WTC11 (cell line): ENCODE measurements around the gene G6PC3. TPM values are rescaled to one million over a fixed set of nuclear protein-coding genes. Genes with fewer than 3 reads are reported as not detected.

Source experiments
- ATAC-seq: fragments of 200-7000 bp; cut with Tn5 transposase; 2 replicates; pipeline ENCODE4 v1.10.0; 2021; ENCODE audit warnings: mild to moderate bottlenecking, moderate library complexity
- CTCF ChIA-PET: fragments of 300-600 bp; sonication (Branson Sonifier 250); formaldehyde crosslinking; loops from one replicate; lab custom pipeline; 2021; ENCODE audit warnings: antibody characterized with exemption; lab: Charles Lee
- POLR2A ChIA-PET: fragments of 350-600 bp; sonication (Branson Sonifier 250); formaldehyde crosslinking; loops from one replicate; lab custom pipeline; 2021; ENCODE audit warnings: antibody characterized with exemption; lab: Charles Lee
- DNase-seq: peaks from one replicate; pipeline ENCODE4 v3.0.0; 2021; ENCODE audit warnings: low spot score
- H3K27ac Mint-ChIP-seq: 2 replicates; pipeline ENCODE4 v1.8.0; 2021; ENCODE audit warnings: mixed read lengths
- H3K27me3 Mint-ChIP-seq: 2 replicates; pipeline ENCODE4 v1.8.0; 2021; ENCODE audit warnings: low read depth, mild to moderate bottlenecking, moderate library complexity, mixed read lengths
- H3K36me3 Mint-ChIP-seq: 2 replicates; pipeline ENCODE4 v1.8.0; 2021; ENCODE audit warnings: mixed read lengths
- H3K4me1 Mint-ChIP-seq: 2 replicates; pipeline ENCODE4 v1.8.0; 2022; ENCODE audit warnings: mixed read lengths
- H3K4me3 Mint-ChIP-seq: 2 replicates; pipeline ENCODE4 v1.8.0; 2021; ENCODE audit warnings: mild to moderate bottlenecking, moderate library complexity, mixed read lengths
- H3K9me3 Mint-ChIP-seq: 2 replicates; pipeline ENCODE4 v1.8.0; 2021; ENCODE audit warnings: mixed read lengths
- ARID4B ChIP-seq: sonication (generic); formaldehyde crosslinking; IDR thresholded peaks from 2 replicates; pipeline ENCODE4 v1.8.0; 2023; ENCODE audit warnings: missing genetic modification reagents, mild to moderate bottlenecking, borderline replicate concordance
- ATF6 ChIP-seq: sonication (generic); formaldehyde crosslinking; IDR thresholded peaks from 2 replicates; pipeline ENCODE4 v1.8.1; 2023; ENCODE audit warnings: mild to moderate bottlenecking, missing genetic modification reagents
- CDX4 ChIP-seq: fragments of 250-450 bp; sonication (Bioruptor Pico); IDR thresholded peaks from 2 replicates; pipeline ENCODE4 v1.9.0; 2021; ENCODE audit warnings: moderate library complexity, mild to moderate bottlenecking, inconsistent platforms, borderline replicate concordance
- E2F5 ChIP-seq: sonication (generic); formaldehyde crosslinking; IDR thresholded peaks from 2 replicates; pipeline ENCODE4 v1.8.1; 2022; ENCODE audit warnings: mild to moderate bottlenecking, moderate library complexity, missing genetic modification reagents
- ERG ChIP-seq: fragments of 250-450 bp; sonication (Bioruptor Pico); IDR thresholded peaks from 2 replicates; pipeline ENCODE4 v1.8.0; 2021; ENCODE audit warnings: mild to moderate bottlenecking
- FOXK1 ChIP-seq: sonication (generic); formaldehyde crosslinking; IDR thresholded peaks from 2 replicates; pipeline ENCODE4 v1.8.0; 2022; ENCODE audit warnings: mild to moderate bottlenecking, moderate library complexity, missing genetic modification reagents
- FOXP1 ChIP-seq: sonication (generic); formaldehyde crosslinking; IDR thresholded peaks from 2 replicates; pipeline ENCODE4 v1.8.0; 2022; ENCODE audit warnings: missing genetic modification reagents, mild to moderate bottlenecking, moderate library complexity, borderline replicate concordance
- FOXP4 ChIP-seq: sonication (generic); formaldehyde crosslinking; IDR thresholded peaks from 2 replicates; pipeline ENCODE4 v1.8.0; 2022; ENCODE audit warnings: mild to moderate bottlenecking, missing genetic modification reagents
- GABPB1 ChIP-seq: sonication (generic); formaldehyde crosslinking; IDR thresholded peaks from 2 replicates; pipeline ENCODE4 v1.8.1; 2023; ENCODE audit warnings: mild to moderate bottlenecking, missing genetic modification reagents
- GTF2I ChIP-seq: fragments of 250-450 bp; sonication (Bioruptor Pico); conservative IDR thresholded peaks from 2 replicates; pipeline ENCODE4 v1.4.0; 2021; ENCODE audit warnings: mild to moderate bottlenecking
- HMGA2 ChIP-seq: fragments of 250-450 bp; sonication (Bioruptor Pico); IDR thresholded peaks from 2 replicates; pipeline ENCODE4 v1.4.0; 2021; ENCODE audit warnings: mild to moderate bottlenecking, moderate library complexity
- IRF2 ChIP-seq: sonication (generic); formaldehyde crosslinking; IDR thresholded peaks from 2 replicates; pipeline ENCODE4 v1.8.0; 2022; ENCODE audit warnings: low read depth, missing genetic modification reagents, borderline replicate concordance
- KAT7 ChIP-seq: sonication (generic); formaldehyde crosslinking; IDR thresholded peaks from 2 replicates; pipeline ENCODE4 v1.8.1; 2023; ENCODE audit warnings: missing genetic modification reagents, mild to moderate bottlenecking, borderline replicate concordance
- NFYB ChIP-seq: sonication (generic); formaldehyde crosslinking; conservative IDR thresholded peaks from 2 replicates; pipeline ENCODE4 v1.8.0; 2022; ENCODE audit warnings: low read depth, missing genetic modification reagents
- NR1H2 ChIP-seq: sonication (generic); formaldehyde crosslinking; IDR thresholded peaks from 2 replicates; pipeline ENCODE4 v1.9.0; 2021; ENCODE audit warnings: mild to moderate bottlenecking, moderate library complexity, missing genetic modification reagents
- RORB ChIP-seq: fragments of 250-450 bp; sonication (Bioruptor Pico); IDR thresholded peaks from 2 replicates; pipeline ENCODE4 v1.9.0; 2021; ENCODE audit warnings: mild to moderate bottlenecking
- SMAD3 ChIP-seq: sonication (generic); formaldehyde crosslinking; IDR thresholded peaks from 2 replicates; pipeline ENCODE4 v1.8.0; 2022; ENCODE audit warnings: missing genetic modification reagents, mild to moderate bottlenecking, borderline replicate concordance
- TCF7 ChIP-seq: sonication (generic); formaldehyde crosslinking; IDR thresholded peaks from 2 replicates; pipeline ENCODE4 v1.8.0; 2022; ENCODE audit warnings: mild to moderate bottlenecking, low read depth, missing genetic modification reagents, moderate library complexity
- ZNF232 ChIP-seq: sonication (generic); formaldehyde crosslinking; IDR thresholded peaks from 2 replicates; pipeline ENCODE4 v1.8.0; 2022; ENCODE audit warnings: mild to moderate bottlenecking, missing genetic modification reagents
- ZNF532 ChIP-seq: fragments of 250-450 bp; sonication (Bioruptor Pico); IDR thresholded peaks from 2 replicates; pipeline ENCODE4 v1.9.0; 2021; ENCODE audit warnings: mild to moderate bottlenecking, borderline replicate concordance
- ZNF671 ChIP-seq: fragments of 250-450 bp; sonication (Bioruptor Pico); IDR thresholded peaks from 2 replicates; pipeline ENCODE4 v1.8.0; 2021; ENCODE audit warnings: mild to moderate bottlenecking
- total RNA-seq: library from RNA; stranded (reverse); gene quantifications from 3 replicates; pipeline ENCODE4 v1.2.3, GENCODE V29; 2021

G6PC3 gene
- total RNA-seq, 1 experiment from 2014 or later: 121 TPM

- no peak for TF ChIP-seq E2F5 (CRISPR knock-in tag)
- no peak for TF ChIP-seq NR1H2 (CRISPR knock-in tag)
- TF ChIP-seq FOXP1 (CRISPR knock-in tag): no peak
- no peak for TF ChIP-seq GTF2I (CRISPR knock-in tag)
- no peak for TF ChIP-seq FOXK1 (CRISPR knock-in tag)
- TF ChIP-seq SMAD3 (CRISPR knock-in tag): no peak
- no peak for TF ChIP-seq ZNF232 (CRISPR knock-in tag)
- no peak for TF ChIP-seq ATF6 (CRISPR knock-in tag)
- no peak for TF ChIP-seq ZNF671 (CRISPR knock-in tag)
- no peak for TF ChIP-seq GABPB1 (CRISPR knock-in tag)
- TF ChIP-seq, all 79 proteins: peak for 0
Measured at GRCh38 chr17:44024271-44024663, 46.3 kb upstream of the G6PC3 start (continued).

- no peak overlapping the region for H3K4me3 Mint-ChIP-seq
- ChIA-PET CTCF (interaction anchor here (1.0 to 2.1 kb wide), 3 partner anchors 16 to 85 kb away, joined by 3 to 8 read pairs (median 4); no protein-coding TSS in a partner anchor), POLR2A (no interaction called here)
- peak overlapping the region; percentile 84 for H3K27ac Mint-ChIP-seq
- ATAC-seq: no peak
- H3K4me1 Mint-ChIP-seq: no peaks in the 10 kb centered on the region
- DNase-seq: no peak
- no peaks in the 10 kb centered on the region for H3K27me3 Mint-ChIP-seq
- H3K9me3 Mint-ChIP-seq: no peaks in the 10 kb centered on the region
- H3K36me3 Mint-ChIP-seq: peaks cover 9% of the 10 kb centered on the region
- TF ChIP-seq KAT7 (CRISPR knock-in tag) (no peak), ARID4B (CRISPR knock-in tag) (no peak), FOXP4 (CRISPR knock-in tag) (no peak), IRF2 (CRISPR knock-in tag) (no peak), TCF7 (CRISPR knock-in tag) (no peak), CDX4 (CRISPR knock-in tag) (no peak), HMGA2 (CRISPR knock-in tag) (no peak), ERG (CRISPR knock-in tag) (no peak), ZNF532 (CRISPR knock-in tag) (no peak), NFYB (CRISPR knock-in tag) (no peak), RORB (CRISPR knock-in tag) (no peak)
Measured at GRCh38 chr17:44024853-44025252, 45.7 kb upstream of the G6PC3 start.
